GM23248 (cell line): Measurements from ENCODE around the gene VPS25. TPM values are rescaled to one million over a fixed set of nuclear protein-coding genes. Genes with fewer than 3 reads are reported as not detected.

Source experiments
- DNase-seq: peaks from one replicate; pipeline ENCODE4 v3.0.0-alpha.2; 2015
- H2AFZ ChIP-seq: fragments of 200-600 bp; sonication (generic); 2 replicates; pipeline ENCODE4 v1.6.1; 2016; ENCODE audit warnings: antibody characterized with exemption
- H3F3A ChIP-seq: fragments of 200-600 bp; sonication (generic); 2 replicates; pipeline ENCODE4 v1.6.1; 2016; ENCODE audit warnings: mild to moderate bottlenecking, antibody characterized with exemption, mixed run types; ENCODE audit not compliant: insufficient read depth
- H3K27ac ChIP-seq: fragments of 200-600 bp; sonication (generic); 2 replicates; pipeline ENCODE4 v1.5.1; 2016; ENCODE audit warnings: mild to moderate bottlenecking
- H3K27me3 ChIP-seq: fragments of 200-600 bp; sonication (generic); replicated peaks from 2 replicates; pipeline ENCODE4 v1.6.1; 2016; ENCODE audit warnings: mild to moderate bottlenecking; ENCODE audit not compliant: insufficient read depth
- H3K36me3 ChIP-seq: fragments of 200-600 bp; sonication (generic); 2 replicates; pipeline ENCODE4 v1.6.1; 2016; ENCODE audit warnings: low read depth, mild to moderate bottlenecking
- H3K4me1 ChIP-seq: fragments of 200-600 bp; sonication (generic); 2 replicates; pipeline ENCODE4 v1.6.1; 2016; ENCODE audit warnings: mild to moderate bottlenecking; ENCODE audit not compliant: insufficient read depth
- H3K4me2 ChIP-seq: fragments of 200-600 bp; sonication (generic); one replicate; pipeline ENCODE4 v1.6.1; 2016; ENCODE audit warnings: mild to moderate bottlenecking; ENCODE audit not compliant: unreplicated experiment
- H3K4me3 ChIP-seq: fragments of 200-600 bp; sonication (generic); 2 replicates; pipeline ENCODE4 v1.5.1; 2016; ENCODE audit warnings: mild to moderate bottlenecking
- H3K79me2 ChIP-seq: fragments of 200-600 bp; sonication (generic); 2 replicates; pipeline ENCODE4 v1.6.1; 2016; ENCODE audit warnings: mild to moderate bottlenecking; ENCODE audit not compliant: insufficient read depth
- H3K9ac ChIP-seq: fragments of 200-600 bp; sonication (generic); 2 replicates; pipeline ENCODE4 v1.6.1; 2016; ENCODE audit warnings: mild to moderate bottlenecking
- H3K9me2 ChIP-seq: fragments of 200-600 bp; sonication (generic); 2 replicates; pipeline ENCODE4 v1.6.1; 2016; ENCODE audit warnings: mixed run types, mild to moderate bottlenecking, moderate library complexity; ENCODE audit not compliant: insufficient read depth
- H3K9me3 ChIP-seq: fragments of 200-600 bp; sonication (generic); one replicate; pipeline ENCODE4 v1.6.1; 2017; ENCODE audit warnings: low read depth
- H4K20me1 ChIP-seq: fragments of 200-600 bp; sonication (generic); 2 replicates; pipeline ENCODE4 v1.6.0; 2016; ENCODE audit not compliant: insufficient read depth
- EZH2 ChIP-seq: fragments of 200-600 bp; sonication (generic); IDR thresholded peaks from 2 replicates; pipeline ENCODE4 v1.6.1; 2018; ENCODE audit warnings: antibody characterized with exemption, mild to moderate bottlenecking; ENCODE audit not compliant: insufficient read depth, poor library complexity, severe bottlenecking
- EZH2phosphoT487 ChIP-seq: fragments of 200-600 bp; sonication (generic); IDR thresholded peaks from 2 replicates; pipeline ENCODE4 v1.6.1; 2018; ENCODE audit warnings: antibody characterized with exemption, moderate library complexity, mild to moderate bottlenecking, low read depth; ENCODE audit not compliant: insufficient read depth
- WGBS, 2 experiments: methylation state at CpG; one replicate each; pipeline ENCODE4 v1.1.6; 2015 to 2017; ENCODE audit warnings: low lambda C conversion rate in 2 of 2, low coverage in 1 of 2; ENCODE audit errors: missing lambda C conversion rate in 2 of 2; 5-methylcytosine and 5-hydroxymethylcytosine counted together
- in situ Hi-C: fragments of 300-500 bp; cut with MboI; formaldehyde crosslinking; loops from 2 replicates; pipeline ENCODE4 v1.15.0; 2020
- polyA plus RNA-seq: library from polyadenylated mRNA; unstranded; fragments of >200 nt; fragmentation: Nextera tagmentation; extraction: Ambion mirVana; gene quantifications from 2 replicates; pipeline ENCODE4 v1.2.1, GENCODE V29; 2016
- total RNA-seq: library from RNA; depleted of rRNA; stranded (reverse); fragments of >200 nt; shearing (Covaris generic); gene quantifications from 2 replicates; pipeline ENCODE4 v1.2.3, GENCODE V29; 2014

VPS25 gene
- total and polyA plus RNA-seq, 2 experiments from 2014 or later, result 96.0 to 103 TPM

- Histone ChIP-seq H3K9me2 (no peaks in the 10 kb centered on the region), H3F3A (no peaks in the 10 kb centered on the region), H3K27ac (no peak overlapping the region), H3K79me2 (no peaks in the 10 kb centered on the region), H4K20me1 (no peaks in the 10 kb centered on the region), H3K4me1 (no peaks in the 10 kb centered on the region), H3K27me3 (peaks cover 30% of the 10 kb centered on the region), H3K9me3 (no peaks in the 10 kb centered on the region), H3K9ac (no peak overlapping the region), H2AFZ (no peak overlapping the region), H3K36me3 (no peaks in the 10 kb centered on the region), H3K4me3 (no peak overlapping the region), H3K4me2 (no peak overlapping the region)
- 66 to 68% methylated on average over 11 of the region's 11 CpGs for WGBS, 2 experiments
- in situ Hi-C loops, result no loop called here
- no peak for TF ChIP-seq EZH2phosphoT487
- TF ChIP-seq EZH2, result no peak
- no peak for DNase-seq
These were observed 13.1 kb upstream of the VPS25 start for GRCh38 chr17:42759982-42760651.

DNA sequence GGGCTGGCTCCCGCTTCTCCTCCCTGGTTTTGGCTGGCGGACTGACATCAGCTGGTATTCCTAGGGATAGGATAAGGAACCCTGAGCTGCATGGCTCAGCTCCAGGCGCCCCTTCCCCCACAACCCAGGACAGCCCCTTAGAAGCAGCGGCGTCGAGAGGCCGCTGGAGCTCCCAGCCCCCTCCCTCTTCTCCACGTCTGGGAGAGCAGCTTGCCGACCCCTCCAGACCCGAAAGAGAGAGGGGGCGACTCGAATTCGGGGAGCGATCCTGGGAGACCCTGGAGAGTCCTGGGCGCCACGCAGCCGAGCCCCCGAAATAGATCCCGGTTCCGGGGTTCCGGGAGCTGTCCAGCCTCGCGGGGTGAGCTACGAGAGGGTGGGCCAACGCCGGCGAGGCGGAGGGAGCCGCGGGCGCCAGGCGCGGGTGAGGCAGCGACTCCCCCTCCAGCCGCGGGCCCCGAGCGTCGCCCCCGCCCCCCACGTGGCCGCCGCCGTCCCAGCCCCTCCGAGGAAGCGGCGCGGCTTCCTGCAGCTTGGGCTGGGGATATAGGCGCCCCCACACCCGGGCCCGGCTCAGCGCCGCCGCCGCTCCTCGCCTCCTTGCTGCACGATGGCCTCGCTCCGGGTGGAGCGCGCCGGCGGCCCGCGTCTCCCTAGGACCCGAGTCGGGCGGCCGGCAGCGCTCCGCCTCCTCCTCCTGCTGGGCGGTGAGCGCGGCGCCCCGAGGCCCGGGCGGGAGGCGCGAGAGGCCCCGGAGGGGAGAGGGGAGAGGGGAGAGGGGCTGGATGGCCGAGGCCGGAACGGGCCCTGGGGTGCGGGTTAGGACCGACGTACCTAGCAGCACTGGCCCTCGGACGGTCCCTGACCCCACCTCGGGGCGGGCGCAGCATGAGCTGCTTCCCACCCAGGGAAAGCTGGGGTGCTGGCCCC, 12.3 kb upstream of the VPS25 start, which contains the start of gene RAMP2:
TSS of gene RAMP2 (plus strand) at position 576 of the 930 bp plus-strand sequence. CDS start at position 611, 35 bp downstream.
- no peaks in the 10 kb centered on the region for H3K79me2 ChIP-seq
- no peaks in the 10 kb centered on the region for H4K20me1 ChIP-seq
- in situ Hi-C loops, result no loop called here
- no peak within 1 kb of the TSS for H3K27ac ChIP-seq
- DNase-seq, result peak; percentile 60
- H3K27me3 ChIP-seq, result peaks cover 30% of the 10 kb centered on the region
- H2AFZ ChIP-seq, result peak within 1 kb of the TSS; percentile 80
- H3K36me3 ChIP-seq, result no peaks in the 10 kb centered on the region
- no peak within 1 kb of the TSS; the same call in 1 of the 2 replicates for H3K9ac ChIP-seq
- H3K9me3 ChIP-seq, result no peaks in the 10 kb centered on the region
- no peak for TF ChIP-seq EZH2phosphoT487
- no peak for TF ChIP-seq EZH2
- 6 to 13% methylated on average over 29 to 51 of the region's 92 CpGs for WGBS, 2 experiments
- peak within 1 kb of the TSS; percentile 65 for H3K4me3 ChIP-seq
- no peaks in the 10 kb centered on the region for H3F3A ChIP-seq
- no peaks in the 10 kb centered on the region for H3K9me2 ChIP-seq
- peak within 1 kb of the TSS; percentile 49 for H3K4me2 ChIP-seq
- no peaks in the 10 kb centered on the region for H3K4me1 ChIP-seq

- Histone ChIP-seq H3K36me3 (no peaks in the 10 kb centered on the region), H3K79me2 (no peaks in the 10 kb centered on the region), H3K27ac (no peak overlapping the region), H3K4me1 (no peaks in the 10 kb centered on the region), H3K27me3 (peaks cover 30% of the 10 kb centered on the region), H3K9me2 (no peaks in the 10 kb centered on the region), H3K4me3 (peak overlapping the region; percentile 65; the same call in 1 of the 2 replicates), H3K9ac (no peak overlapping the region), H3K4me2 (peak overlapping the region; percentile 49), H3F3A (no peaks in the 10 kb centered on the region), H4K20me1 (no peaks in the 10 kb centered on the region), H3K9me3 (no peaks in the 10 kb centered on the region), H2AFZ (peak overlapping the region; percentile 80)
- TF ChIP-seq EZH2, result no peak
- no peak for TF ChIP-seq EZH2phosphoT487
- in situ Hi-C loops, result no loop called here
- WGBS, 2 experiments, result 20 to 27% methylated on average over 10 to 12 of the region's 12 CpGs
- no peak for DNase-seq
These were observed 11.6 kb upstream of the VPS25 start for GRCh38 chr17:42761638-42762037.

DNA sequence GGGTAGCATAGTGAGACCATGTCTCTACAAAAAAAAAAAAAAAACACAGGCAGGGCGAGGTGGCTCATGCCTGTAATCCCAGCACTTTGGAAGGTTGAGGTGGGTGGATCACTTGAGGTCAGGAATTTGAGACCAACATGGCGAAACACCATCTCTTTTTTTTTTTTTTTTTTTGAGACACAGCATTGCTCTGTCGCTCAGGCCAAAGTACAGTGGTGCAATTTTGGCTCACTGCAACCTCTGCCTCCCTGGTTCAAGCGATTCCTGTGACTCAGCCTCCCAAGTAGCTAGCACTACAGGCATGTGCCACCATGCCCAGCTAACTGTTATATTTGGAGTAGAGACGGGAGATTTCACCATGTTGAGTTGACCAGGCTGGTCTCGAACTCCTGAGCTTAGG, 7.1 kb upstream of the VPS25 start:
- Histone ChIP-seq H3K27me3 (peaks cover 7% of the 10 kb centered on the region; the same call in 1 of the 2 replicates), H3K4me3 (no peak overlapping the region), H3K4me2 (no peak overlapping the region), H4K20me1 (no peaks in the 10 kb centered on the region), H3K9me3 (no peaks in the 10 kb centered on the region), H3K79me2 (no peaks in the 10 kb centered on the region), H3K36me3 (no peaks in the 10 kb centered on the region), H3K27ac (no peak overlapping the region), H2AFZ (no peak overlapping the region), H3K9me2 (no peaks in the 10 kb centered on the region), H3F3A (no peaks in the 10 kb centered on the region), H3K9ac (no peak overlapping the region), H3K4me1 (no peaks in the 10 kb centered on the region)
- in situ Hi-C loops, result no loop called here
- WGBS, 2 experiments, result 73 to 75% methylated on average over 6 of the region's 6 CpGs
- no peak for DNase-seq
- TF ChIP-seq EZH2, result no peak
- TF ChIP-seq EZH2phosphoT487, result no peak
